HEK293 (cell line): Measurements from ENCODE around the gene PIK3AP1.

Experiments
- CTCF ChIA-PET: fragments of 350-600 bp; formaldehyde crosslinking; extraction: SDS; loops from one replicate; lab custom pipeline; 2021; ENCODE audit warnings: antibody characterized with exemption; lab: Yijun Ruan, JAX
- POLR2A ChIA-PET: fragments of 300-600 bp; formaldehyde crosslinking; extraction: SDS; loops from one replicate; lab custom pipeline; 2020; ENCODE audit warnings: antibody characterized with exemption, inconsistent platforms; lab: Yijun Ruan, JAX
- H3K27ac ChIP-seq: fragments of 200-500 bp; sonication (Bioruptor generic); 2 replicates; pipeline ENCODE4 v1.5.1; 2014; ENCODE audit warnings: low read depth, low read length, control low read depth, inconsistent platforms; ENCODE audit errors: extremely low read depth
- H3K36me3 ChIP-seq, 2 experiments: fragments of 200-500 bp in 1 of 2; sonication (Bioruptor generic) in 1 of 2; 1 replicate in 1 of 2; 2 replicates in 1 of 2; pipeline ENCODE4 v1.5.1; 2014 to 2017; ENCODE audit warnings: inconsistent platforms in 2 of 2, low read length in 2 of 2; ENCODE audit not compliant: control insufficient read depth in 2 of 2, insufficient read depth in 1 of 2
- H3K4me1 ChIP-seq: fragments of 200-500 bp; sonication (Bioruptor generic); 2 replicates; pipeline ENCODE4 v1.5.1; 2014; ENCODE audit warnings: mild to moderate bottlenecking, low read length, inconsistent platforms; ENCODE audit not compliant: control insufficient read depth, insufficient read depth
- H3K4me3 ChIP-seq: 2 replicates; pipeline ENCODE4 v1.5.1; 2011; ENCODE audit warnings: low read depth, mild to moderate bottlenecking, control low read depth, low read length, moderate library complexity
- H3K9me3 ChIP-seq: fragments of 200-500 bp; sonication (Bioruptor generic); 2 replicates; pipeline ENCODE4 v1.5.1; 2014; ENCODE audit warnings: low read depth, low read length, inconsistent platforms; ENCODE audit not compliant: control insufficient read depth, insufficient read depth
- GLI4 ChIP-seq: fragments of 450-650 bp; formaldehyde crosslinking; IDR thresholded peaks from 2 replicates; pipeline ENCODE4 v1.5.1; 2016; ENCODE audit warnings: missing biosample characterization, missing genetic modification characterization
- GLIS1 ChIP-seq: fragments of 450-650 bp; formaldehyde crosslinking; IDR thresholded peaks from 2 replicates; pipeline ENCODE4 v1.5.1; 2016; ENCODE audit warnings: missing biosample characterization, missing genetic modification characterization
- PATZ1 ChIP-seq: fragments of 450-650 bp; formaldehyde crosslinking; IDR thresholded peaks from 2 replicates; pipeline ENCODE4 v1.5.1; 2016; ENCODE audit warnings: missing biosample characterization, missing genetic modification characterization
- REST ChIP-seq: fragments of 450-650 bp; formaldehyde crosslinking; IDR thresholded peaks from 2 replicates; pipeline ENCODE4 v1.5.1; 2016; ENCODE audit warnings: missing biosample characterization, missing genetic modification characterization
- SP2 ChIP-seq: fragments of 450-650 bp; formaldehyde crosslinking; IDR thresholded peaks from 2 replicates; pipeline ENCODE4 v1.5.1; 2016; ENCODE audit warnings: missing biosample characterization, missing genetic modification characterization
- WT1 ChIP-seq: fragments of 450-650 bp; formaldehyde crosslinking; IDR thresholded peaks from 2 replicates; pipeline ENCODE4 v1.5.1; 2016; ENCODE audit warnings: missing biosample characterization, missing genetic modification characterization
- YY1 ChIP-seq: fragments of 450-650 bp; formaldehyde crosslinking; IDR thresholded peaks from 2 replicates; pipeline ENCODE4 v1.5.1; 2018; ENCODE audit warnings: missing biosample characterization, missing genetic modification characterization
- ZBTB26 ChIP-seq: fragments of 450-650 bp; formaldehyde crosslinking; optimal IDR thresholded peaks from 2 replicates; pipeline ENCODE3; 2016; ENCODE audit warnings: missing biosample characterization, mild to moderate bottlenecking, missing genetic modification characterization
- ZBTB8A ChIP-seq: fragments of 450-650 bp; formaldehyde crosslinking; IDR thresholded peaks from 2 replicates; pipeline ENCODE4 v1.5.1; 2016; ENCODE audit warnings: missing biosample characterization, missing genetic modification characterization
- ZFP3 ChIP-seq: fragments of 450-650 bp; formaldehyde crosslinking; IDR thresholded peaks from 2 replicates; pipeline ENCODE4 v1.5.1; 2016; ENCODE audit warnings: low read depth, missing biosample characterization, missing genetic modification characterization
- ZNF112 ChIP-seq: fragments of 450-650 bp; formaldehyde crosslinking; IDR thresholded peaks from 2 replicates; pipeline ENCODE4 v1.5.0; 2017; ENCODE audit warnings: missing biosample characterization, missing genetic modification characterization
- ZNF155 ChIP-seq: fragments of 450-650 bp; formaldehyde crosslinking; IDR thresholded peaks from 2 replicates; pipeline ENCODE4 v1.5.1; 2016; ENCODE audit warnings: missing biosample characterization, missing genetic modification characterization
- ZNF16 ChIP-seq: fragments of 450-650 bp; formaldehyde crosslinking; IDR thresholded peaks from 2 replicates; pipeline ENCODE4 v1.5.1; 2016; ENCODE audit warnings: low read depth, missing biosample characterization, missing genetic modification characterization
- ZNF19 ChIP-seq: fragments of 450-650 bp; formaldehyde crosslinking; IDR thresholded peaks from 2 replicates; pipeline ENCODE4; 2016; ENCODE audit warnings: missing biosample characterization, missing genetic modification characterization, low read depth
- ZNF239 ChIP-seq: fragments of 450-650 bp; formaldehyde crosslinking; IDR thresholded peaks from 2 replicates; pipeline ENCODE4 v1.5.1; 2016; ENCODE audit warnings: missing biosample characterization, missing genetic modification characterization
- ZNF274 ChIP-seq, 2 experiments: fragments of 200-500 bp in 1 of 2; fragments of 450-650 bp in 1 of 2; sonication (Bioruptor generic) in 1 of 2; formaldehyde crosslinking in 1 of 2; IDR thresholded peaks; 2 replicates each; pipeline versions ENCODE4 v1.5.1 to v1.6.1; 2014 to 2016; ENCODE audit warnings: borderline replicate concordance in 1 of 2, inconsistent platforms in 1 of 2, low read length in 1 of 2, missing biosample characterization in 1 of 2, missing genetic modification characterization in 1 of 2
- ZNF302 ChIP-seq: fragments of 450-650 bp; formaldehyde crosslinking; IDR thresholded peaks from 2 replicates; pipeline ENCODE4 v1.5.1; 2016; ENCODE audit warnings: missing biosample characterization, missing genetic modification characterization, low read depth
- ZNF394 ChIP-seq: fragments of 450-650 bp; formaldehyde crosslinking; IDR thresholded peaks from 2 replicates; pipeline ENCODE4 v1.5.1; 2016; ENCODE audit warnings: missing biosample characterization, missing genetic modification characterization, mild to moderate bottlenecking, moderate library complexity, borderline replicate concordance
- ZNF423 ChIP-seq: fragments of 450-650 bp; formaldehyde crosslinking; IDR thresholded peaks from 2 replicates; pipeline ENCODE4 v1.5.1; 2016; ENCODE audit warnings: missing biosample characterization, missing genetic modification characterization
- ZNF514 ChIP-seq: fragments of 450-650 bp; formaldehyde crosslinking; IDR thresholded peaks from 2 replicates; pipeline ENCODE4 v1.5.1; 2016; ENCODE audit warnings: missing biosample characterization, missing genetic modification characterization
- ZNF610 ChIP-seq: fragments of 450-650 bp; formaldehyde crosslinking; IDR thresholded peaks from 2 replicates; pipeline ENCODE4 v1.5.1; 2016; ENCODE audit warnings: missing biosample characterization, missing genetic modification characterization, borderline replicate concordance
- ZNF624 ChIP-seq: fragments of 450-650 bp; formaldehyde crosslinking; IDR thresholded peaks from 2 replicates; pipeline ENCODE4 v1.5.1; 2017; ENCODE audit warnings: missing biosample characterization, missing genetic modification characterization
- ZNF707 ChIP-seq: fragments of 450-650 bp; formaldehyde crosslinking; IDR thresholded peaks from 2 replicates; pipeline ENCODE4 v1.5.1; 2016; ENCODE audit warnings: missing biosample characterization, missing genetic modification characterization
- ZNF747 ChIP-seq: fragments of 450-650 bp; formaldehyde crosslinking; IDR thresholded peaks from 2 replicates; pipeline ENCODE4 v1.5.1; 2016; ENCODE audit warnings: missing biosample characterization, missing genetic modification characterization
- ZSCAN16 ChIP-seq: fragments of 450-650 bp; formaldehyde crosslinking; IDR thresholded peaks from 2 replicates; pipeline ENCODE4 v1.5.1; 2016; ENCODE audit warnings: missing biosample characterization, missing genetic modification characterization

The PIK3AP1 gene

GRCh38 chr10:96720422-96721206, at the start of gene PIK3AP1 (continued):
- TF ChIP-seq ZBTB26 (peak; percentile 57), ZNF302 (tag by site-specific recombination) (no peak), ZNF112 (no peak), GLIS1 (peak; percentile 62), WT1 (tag by site-specific recombination) (0 out of 2 replicates have a peak, but pooled peaks have one; percentile 34), ZNF514 (tag by site-specific recombination) (no peak), ZNF747 (no peak), ZNF155 (tag by site-specific recombination) (no peak), ZNF16 (tag by site-specific recombination) (no peak), ZNF707 (tag by site-specific recombination) (no peak), ZNF423 (tag by site-specific recombination) (0 out of 2 replicates have a peak, but pooled peaks have one; percentile 19), ZNF239 (tag by site-specific recombination) (no peak), REST (tag by site-specific recombination) (no peak), SP2 (tag by site-specific recombination) (peak; percentile 56), ZNF610 (no peak), ZBTB8A (tag by site-specific recombination) (peak; percentile 48; the same call in 1 of the 2 replicates), PATZ1 (peak; percentile 93)

- Histone ChIP-seq H3K36me3 (no peaks in the 10 kb centered on the region), H3K4me3 (no peak overlapping the region), H3K27ac (no peak overlapping the region), H3K4me1 (no peaks in the 10 kb centered on the region), H3K9me3 (no peaks in the 10 kb centered on the region)
- ChIA-PET POLR2A (no interaction called here), CTCF (interaction anchor here (0.6 to 1.2 kb wide), 3 partner anchors 128 to 416 kb away, joined by 3 to 4 read pairs (median 3); no protein-coding TSS in a partner anchor)
- TF ChIP-seq ZFP3 (tag by site-specific recombination) (no peak), YY1 (tag by site-specific recombination) (no peak), ZNF394 (tag by site-specific recombination) (no peak), GLI4 (tag by site-specific recombination) (no peak), ZNF274 (IDR thresholded peaks at IDR 0.05; ENCODE audit: low read length) (no peak), ZNF274 (tag by site-specific recombination; IDR thresholded peaks at IDR 0.05; ENCODE audit: borderline replicate concordance) (no peak), REST (tag by site-specific recombination) (no peak), ZNF624 (tag by site-specific recombination) (no peak), ZNF19 (no peak), ZSCAN16 (tag by site-specific recombination) (no peak)
These were observed 47.8 kb upstream of the PIK3AP1 start for GRCh38 chr10:96768136-96768535.
